C4-2B (cell line): ENCODE results near the gene NFKB1.

ENCODE experiments used
- ZFX ChIP-seq: fragments of 450-650 bp; IDR thresholded peaks from 2 replicates; pipeline ENCODE4 v1.6.1; 2017
- TF ChIP-seq, protein P1 (sequence below): fragments of 450-650 bp; conservative IDR thresholded peaks from 2 replicates; pipeline ENCODE4 v1.5.1; 2017; ENCODE audit warnings: mild to moderate bottlenecking

DNA sequence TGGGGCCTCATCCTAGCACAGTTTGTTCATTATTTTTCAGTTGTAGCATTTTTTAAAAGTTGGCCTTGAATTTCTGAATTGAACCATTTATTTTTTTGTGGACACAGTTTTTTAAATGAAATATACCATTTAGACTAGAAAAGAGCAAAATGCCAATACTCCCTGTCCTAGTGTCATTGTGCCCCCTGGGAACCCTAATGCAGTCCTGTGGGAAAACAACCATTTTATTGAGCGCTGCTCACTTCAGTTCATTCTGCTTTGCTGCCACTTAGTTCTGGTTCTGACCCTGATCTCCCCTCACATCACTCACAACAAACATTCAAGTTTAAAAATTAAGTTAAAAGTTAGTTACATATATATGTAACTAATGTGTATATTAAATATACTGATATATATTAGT, 5.4 kb downstream of the NFKB1 start:
- TF ChIP-seq, protein P1, sequence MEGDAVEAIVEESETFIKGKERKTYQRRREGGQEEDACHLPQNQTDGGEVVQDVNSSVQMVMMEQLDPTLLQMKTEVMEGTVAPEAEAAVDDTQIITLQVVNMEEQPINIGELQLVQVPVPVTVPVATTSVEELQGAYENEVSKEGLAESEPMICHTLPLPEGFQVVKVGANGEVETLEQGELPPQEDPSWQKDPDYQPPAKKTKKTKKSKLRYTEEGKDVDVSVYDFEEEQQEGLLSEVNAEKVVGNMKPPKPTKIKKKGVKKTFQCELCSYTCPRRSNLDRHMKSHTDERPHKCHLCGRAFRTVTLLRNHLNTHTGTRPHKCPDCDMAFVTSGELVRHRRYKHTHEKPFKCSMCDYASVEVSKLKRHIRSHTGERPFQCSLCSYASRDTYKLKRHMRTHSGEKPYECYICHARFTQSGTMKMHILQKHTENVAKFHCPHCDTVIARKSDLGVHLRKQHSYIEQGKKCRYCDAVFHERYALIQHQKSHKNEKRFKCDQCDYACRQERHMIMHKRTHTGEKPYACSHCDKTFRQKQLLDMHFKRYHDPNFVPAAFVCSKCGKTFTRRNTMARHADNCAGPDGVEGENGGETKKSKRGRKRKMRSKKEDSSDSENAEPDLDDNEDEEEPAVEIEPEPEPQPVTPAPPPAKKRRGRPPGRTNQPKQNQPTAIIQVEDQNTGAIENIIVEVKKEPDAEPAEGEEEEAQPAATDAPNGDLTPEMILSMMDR = no peak
- no peak for TF ChIP-seq ZFX
